ENCODE data around the gene BEAN1.

Gene BEAN1

DNA sequence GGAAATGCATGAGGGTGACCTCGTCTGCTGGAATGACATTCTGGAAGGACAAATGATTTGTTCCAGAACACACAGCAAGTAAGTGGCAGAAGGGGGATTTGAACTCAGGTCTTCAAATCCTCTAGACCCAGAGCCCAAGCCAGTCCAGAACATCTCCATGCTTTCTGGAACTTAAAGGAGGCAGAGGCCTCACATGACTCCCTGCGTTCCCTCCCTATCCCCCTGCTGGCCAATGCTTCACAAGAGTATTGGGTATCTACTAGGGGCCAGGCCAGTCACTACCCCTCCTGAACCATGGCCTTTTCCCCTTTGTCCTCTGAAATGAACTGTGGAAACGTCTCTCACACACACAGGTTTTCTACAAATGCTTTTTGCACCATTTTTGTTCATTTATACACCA is 7.6 kb upstream of the BEAN1 start:
- DNase-seq (ENCODE audit: low read depth), result no peak

DNA sequence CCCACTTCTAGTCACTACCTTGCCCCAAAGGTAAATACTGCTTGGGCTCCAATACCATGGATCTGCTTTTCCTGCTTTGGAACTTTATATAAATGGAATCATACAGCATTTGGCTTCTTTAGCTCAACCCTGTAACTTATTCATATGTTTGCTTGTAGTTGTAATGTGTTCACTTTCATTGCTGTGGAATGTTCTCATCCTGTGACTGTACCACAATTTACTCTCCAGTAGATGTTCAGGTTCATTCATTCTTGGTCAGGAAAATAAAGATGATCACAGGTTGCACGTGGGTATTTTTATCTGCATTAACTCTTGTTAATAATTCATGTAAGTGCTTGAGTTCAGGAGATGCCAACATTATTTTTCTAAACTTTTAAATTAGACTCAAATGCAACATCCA is 6.7 kb upstream of the BEAN1 start:
- no peak for DNase-seq (ENCODE audit: low read depth)

GRCh38 chr16:66421891-66422290 is 5.2 kb upstream of the BEAN1 start:
- DNase-seq (ENCODE audit: low read depth), result no peak

- no peak for DNase-seq (ENCODE audit: low read depth)
Measured at GRCh38 chr16:66422366-66422765, 4.7 kb upstream of the BEAN1 start.

- no peak for DNase-seq (ENCODE audit: low read depth)
Measured at GRCh38 chr16:66423177-66423576, 3.9 kb upstream of the BEAN1 start.

DNA sequence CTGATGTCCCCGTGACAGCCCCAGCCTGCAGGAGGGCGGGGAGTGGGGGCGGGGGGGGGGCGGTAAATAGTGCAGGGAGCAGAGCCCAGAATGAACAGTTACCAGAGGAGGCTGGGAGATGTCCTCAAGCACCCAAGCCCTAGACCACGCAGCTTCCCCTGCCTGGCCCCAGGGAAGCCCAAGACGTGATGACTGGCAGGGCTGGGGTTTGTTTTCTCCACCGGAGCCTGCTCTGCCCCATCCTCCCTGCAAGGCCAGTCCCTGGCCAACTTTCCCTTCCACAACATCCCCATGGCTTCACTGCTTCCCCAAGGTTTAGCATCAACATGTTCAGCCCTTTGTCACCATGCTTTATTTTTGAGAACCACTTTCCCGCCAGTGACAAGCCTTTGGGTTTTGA is 1.4 kb upstream of the BEAN1 start:
- DNase-seq (ENCODE audit: low read depth), result no peak

DNA sequence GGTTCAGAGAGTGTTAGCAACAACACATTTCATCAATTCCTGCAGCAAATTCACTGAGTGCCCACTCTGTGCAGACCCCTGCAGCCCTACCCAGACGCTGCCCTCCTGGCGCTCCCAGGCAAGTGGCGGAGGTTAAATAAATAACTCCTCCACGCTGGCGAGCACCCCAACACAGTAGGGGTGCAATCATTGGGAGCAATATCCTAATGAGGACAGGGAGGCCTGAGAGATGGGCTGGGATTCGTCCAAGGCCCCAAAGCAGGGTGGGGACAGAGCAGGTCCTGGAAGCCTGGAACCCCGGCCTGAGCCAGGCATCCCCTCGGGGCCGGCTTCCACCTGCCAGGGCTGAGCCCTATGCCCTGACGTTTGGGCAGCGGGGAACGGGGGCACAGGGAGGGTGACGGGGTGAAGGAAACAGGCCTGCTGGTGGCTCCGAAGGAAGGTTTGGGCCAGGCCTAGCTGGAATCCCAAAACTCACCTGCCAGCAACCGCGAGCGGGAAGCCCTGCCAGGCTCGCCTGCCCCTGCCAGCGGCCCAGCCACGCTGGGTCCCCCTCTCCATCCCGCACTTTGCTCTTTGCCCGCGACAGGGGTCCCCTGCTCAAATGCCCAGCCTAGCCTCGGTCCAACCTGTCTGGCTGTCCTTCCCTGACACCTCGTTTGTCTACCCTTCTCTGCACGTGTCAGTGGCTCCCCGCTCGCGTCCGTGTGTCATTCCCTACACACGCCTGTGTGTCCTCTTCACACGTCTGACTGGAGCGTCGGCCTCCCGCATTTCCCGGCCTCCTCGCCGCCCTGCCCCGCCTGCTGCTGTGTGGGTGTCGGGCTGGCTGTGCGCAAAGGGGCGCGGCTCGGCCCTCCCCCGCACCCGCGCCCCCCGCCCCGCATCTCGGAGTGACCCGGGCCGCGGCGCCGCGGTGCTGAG is 721 bp upstream of the BEAN1 start:
- no peak for DNase-seq (ENCODE audit: low read depth)

GRCh38 chr16:66427871-66428681 is 981 bp downstream of the BEAN1 start:
- DNase-seq (ENCODE audit: low read depth), result no peak

GRCh38 chr16:66428682-66429251 is 1.7 kb downstream of the BEAN1 start:
- DNase-seq (ENCODE audit: low read depth), result no peak

GRCh38 chr16:66429290-66429962 is 2.3 kb downstream of the BEAN1 start:
- no peak for DNase-seq (ENCODE audit: low read depth)

GRCh38 chr16:66430214-66430613 is 3.1 kb downstream of the BEAN1 start:
- DNase-seq (ENCODE audit: low read depth), result no peak

- DNase-seq (ENCODE audit: low read depth), result no peak
Measured at GRCh38 chr16:66431760-66432159, 4.7 kb downstream of the BEAN1 start.

GRCh38 chr16:66432429-66432828 is 5.3 kb downstream of the BEAN1 start:
- no peak for DNase-seq (ENCODE audit: low read depth)

GRCh38 chr16:66434619-66435430 is 7.7 kb downstream of the BEAN1 start:
- no peak for DNase-seq (ENCODE audit: low read depth)

- DNase-seq (ENCODE audit: low read depth), result no peak
Measured at GRCh38 chr16:66435896-66436295, 8.8 kb downstream of the BEAN1 start.

GRCh38 chr16:66437391-66437945 is 10.4 kb downstream of the BEAN1 start:
- DNase-seq (ENCODE audit: low read depth), result no peak

DNA sequence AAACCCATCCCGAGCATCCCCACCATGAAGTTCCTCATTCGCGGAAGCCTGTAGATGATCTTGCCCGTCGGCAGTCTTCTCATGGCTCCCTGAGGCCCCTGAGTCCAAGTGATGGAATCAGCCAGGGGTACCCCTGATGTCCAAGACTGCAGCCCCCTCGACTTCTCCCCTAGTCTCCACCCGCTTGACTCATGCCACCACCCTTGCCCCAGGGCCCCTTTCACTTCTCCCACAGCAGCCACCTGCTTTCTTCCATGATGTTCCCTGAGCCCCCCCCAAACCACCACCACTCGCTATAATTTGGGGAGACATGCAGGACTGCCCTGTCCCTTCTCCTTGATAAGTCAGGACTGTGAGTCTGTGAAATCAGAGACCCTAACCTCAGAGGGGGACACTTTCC is 11.4 kb downstream of the BEAN1 start:
- DNase-seq (ENCODE audit: low read depth), result no peak

DNA sequence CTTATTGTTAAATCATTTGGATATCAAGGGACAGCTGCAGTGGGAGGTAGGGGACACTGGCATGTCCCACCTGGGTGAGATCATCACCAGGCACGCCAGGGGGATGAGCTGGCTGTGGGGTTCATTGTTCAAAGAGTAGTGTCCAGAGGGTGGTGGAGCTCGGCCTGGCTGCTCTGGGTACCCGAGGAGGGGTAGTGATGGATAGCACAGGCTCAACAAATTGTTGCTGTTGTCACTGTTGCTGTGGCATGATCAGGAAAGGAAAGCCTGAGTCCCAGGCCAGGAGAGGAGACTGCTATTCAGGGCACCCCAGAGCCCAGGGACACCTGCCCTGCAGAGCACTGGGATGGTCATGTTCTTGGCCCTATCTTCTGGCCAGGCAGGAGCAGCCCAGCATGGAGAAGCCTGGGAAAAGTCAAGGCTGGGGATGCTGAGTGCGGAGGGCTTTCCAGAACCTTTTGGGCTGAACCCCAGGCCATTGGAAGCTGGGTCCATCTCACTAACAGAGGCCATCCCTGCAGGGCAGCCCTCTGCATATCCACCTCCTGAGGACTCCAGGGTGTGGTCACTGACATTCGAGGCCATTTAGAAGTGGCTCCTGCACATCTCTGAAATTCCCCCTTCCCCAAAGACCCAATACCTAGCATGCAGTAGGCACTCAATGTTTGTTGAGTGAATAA is 12.1 kb downstream of the BEAN1 start:
- no peak for DNase-seq (ENCODE audit: low read depth)

GRCh38 chr16:66440271-66440802 is 13.2 kb downstream of the BEAN1 start:
- no peak for DNase-seq (ENCODE audit: low read depth)

GRCh38 chr16:66440970-66441369 is 13.9 kb downstream of the BEAN1 start:
- DNase-seq (ENCODE audit: low read depth), result no peak

Data from T follicular helper cell (primary cell).